ENCODE measurements around the gene STIM2.

GRCh38 chr4:26820346-26820745, 40.3 kb upstream of the STIM2 start:
- no peak for TF ChIP-seq TBP (optimal IDR thresholded peaks at IDR 0.05; ENCODE audit: low read depth, low read length)
- no peak for TF ChIP-seq REST (IDR thresholded peaks at IDR 0.05; ENCODE audit: borderline replicate concordance)
- TF ChIP-seq REST (CRISPR knock-in tag; IDR thresholded peaks at IDR 0.05; ENCODE audit: low read depth): no peak
- TF ChIP-seq CEBPG (CRISPR knock-in tag; IDR thresholded peaks at IDR 0.05): no peak
- TF ChIP-seq CEBPG (tag; conservative IDR thresholded peaks at IDR 0.05 in 1 of 2, IDR thresholded peaks at IDR 0.05 in 1 of 2): no peak

All from K562 (cell line).